ENCODE results near the gene VAT1. TPM values are rescaled to one million over a fixed set of nuclear protein-coding genes. Genes with fewer than 3 reads are reported as not detected.

The VAT1 gene
- total and polyA plus RNA-seq, 9 of the 15 experiments (the other 6 are each of a cell fraction or from before 2014, with no cell fraction given), result 29.4 to 153 (median 66.7) TPM

DNA sequence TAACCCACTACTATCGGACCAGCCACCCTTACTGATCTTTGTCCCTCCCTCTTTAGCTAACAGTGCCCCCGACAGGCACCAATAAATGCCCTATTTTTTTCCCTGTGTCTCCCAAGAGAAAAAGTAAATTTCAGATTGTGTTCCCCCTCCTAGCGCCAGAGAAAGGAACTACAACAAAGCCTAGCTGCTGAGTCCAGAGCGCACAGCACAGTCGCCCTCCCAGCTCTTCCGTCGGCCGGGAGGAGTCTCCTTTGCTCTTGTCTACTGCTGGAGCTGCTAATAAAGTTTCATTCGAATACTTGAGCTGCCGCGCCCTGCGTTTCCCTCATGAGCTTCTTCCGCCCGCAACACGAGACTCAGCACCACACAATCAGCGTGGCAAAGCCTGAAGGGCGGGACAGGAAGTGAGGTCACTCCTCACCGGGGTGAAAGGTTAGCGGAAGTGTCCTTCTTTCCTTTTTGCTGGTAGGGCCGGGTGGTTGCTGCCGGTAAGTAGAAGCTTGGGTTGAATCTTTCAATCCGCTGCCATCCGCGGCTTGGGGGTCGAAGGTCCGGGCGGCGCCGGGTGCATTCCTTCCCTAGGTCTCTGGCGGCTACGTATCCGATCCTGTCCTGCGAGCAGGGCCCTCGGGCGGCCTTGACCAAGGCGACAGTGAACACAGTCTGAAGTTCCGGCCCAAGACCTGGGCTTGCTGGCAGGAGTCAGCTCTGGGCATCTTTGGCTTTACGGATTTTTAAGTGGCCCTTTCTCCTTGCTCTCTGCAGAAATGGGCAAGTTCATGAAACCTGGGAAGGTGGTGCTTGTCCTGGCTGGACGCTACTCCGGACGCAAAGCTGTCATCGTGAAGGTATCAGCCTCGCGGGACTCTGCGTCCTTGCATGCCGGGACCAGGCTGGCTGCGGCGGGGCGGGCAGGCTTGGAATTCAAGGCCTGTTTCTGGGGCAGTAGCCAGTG lies 23.9 kb downstream of the VAT1 start, which contains the start of gene RPL27 (continued):
- no peak for TF ChIP-seq CTCFL (IDR thresholded peaks at IDR 0.05; ENCODE audit: borderline replicate concordance, insufficient read depth, low read depth, low read length, poor library complexity, severe bottlenecking)
- TF ChIP-seq NR1H2 (CRISPR knock-in tag; IDR thresholded peaks at IDR 0.05), result no peak
- 0 out of 2 replicates have a peak, but pooled peaks have one; percentile 24 for TF ChIP-seq KAT7 (CRISPR knock-in tag; IDR thresholded peaks at IDR 0.05; ENCODE audit: borderline replicate concordance)
- TF ChIP-seq, protein P1, sequence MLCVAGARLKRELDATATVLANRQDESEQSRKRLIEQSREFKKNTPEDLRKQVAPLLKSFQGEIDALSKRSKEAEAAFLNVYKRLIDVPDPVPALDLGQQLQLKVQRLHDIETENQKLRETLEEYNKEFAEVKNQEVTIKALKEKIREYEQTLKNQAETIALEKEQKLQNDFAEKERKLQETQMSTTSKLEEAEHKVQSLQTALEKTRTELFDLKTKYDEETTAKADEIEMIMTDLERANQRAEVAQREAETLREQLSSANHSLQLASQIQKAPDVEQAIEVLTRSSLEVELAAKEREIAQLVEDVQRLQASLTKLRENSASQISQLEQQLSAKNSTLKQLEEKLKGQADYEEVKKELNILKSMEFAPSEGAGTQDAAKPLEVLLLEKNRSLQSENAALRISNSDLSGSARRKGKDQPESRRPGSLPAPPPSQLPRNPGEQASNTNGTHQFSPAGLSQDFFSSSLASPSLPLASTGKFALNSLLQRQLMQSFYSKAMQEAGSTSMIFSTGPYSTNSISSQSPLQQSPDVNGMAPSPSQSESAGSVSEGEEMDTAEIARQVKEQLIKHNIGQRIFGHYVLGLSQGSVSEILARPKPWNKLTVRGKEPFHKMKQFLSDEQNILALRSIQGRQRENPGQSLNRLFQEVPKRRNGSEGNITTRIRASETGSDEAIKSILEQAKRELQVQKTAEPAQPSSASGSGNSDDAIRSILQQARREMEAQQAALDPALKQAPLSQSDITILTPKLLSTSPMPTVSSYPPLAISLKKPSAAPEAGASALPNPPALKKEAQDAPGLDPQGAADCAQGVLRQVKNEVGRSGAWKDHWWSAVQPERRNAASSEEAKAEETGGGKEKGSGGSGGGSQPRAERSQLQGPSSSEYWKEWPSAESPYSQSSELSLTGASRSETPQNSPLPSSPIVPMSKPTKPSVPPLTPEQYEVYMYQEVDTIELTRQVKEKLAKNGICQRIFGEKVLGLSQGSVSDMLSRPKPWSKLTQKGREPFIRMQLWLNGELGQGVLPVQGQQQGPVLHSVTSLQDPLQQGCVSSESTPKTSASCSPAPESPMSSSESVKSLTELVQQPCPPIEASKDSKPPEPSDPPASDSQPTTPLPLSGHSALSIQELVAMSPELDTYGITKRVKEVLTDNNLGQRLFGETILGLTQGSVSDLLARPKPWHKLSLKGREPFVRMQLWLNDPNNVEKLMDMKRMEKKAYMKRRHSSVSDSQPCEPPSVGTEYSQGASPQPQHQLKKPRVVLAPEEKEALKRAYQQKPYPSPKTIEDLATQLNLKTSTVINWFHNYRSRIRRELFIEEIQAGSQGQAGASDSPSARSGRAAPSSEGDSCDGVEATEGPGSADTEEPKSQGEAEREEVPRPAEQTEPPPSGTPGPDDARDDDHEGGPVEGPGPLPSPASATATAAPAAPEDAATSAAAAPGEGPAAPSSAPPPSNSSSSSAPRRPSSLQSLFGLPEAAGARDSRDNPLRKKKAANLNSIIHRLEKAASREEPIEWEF (CRISPR knock-in tag; IDR thresholded peaks at IDR 0.05), result no peak
- TF ChIP-seq ZNF311 (CRISPR knock-in tag; IDR thresholded peaks at IDR 0.05), result no peak
- no peak for TF ChIP-seq HOXB6 (CRISPR knock-in tag; IDR thresholded peaks at IDR 0.05; ENCODE audit: borderline replicate concordance)
- peak; percentile 78 for TF ChIP-seq CHD2 (IDR thresholded peaks at IDR 0.05; ENCODE audit: low read depth, low read length)
- no peak for TF ChIP-seq PHTF2 (CRISPR knock-in tag; IDR thresholded peaks at IDR 0.05)
- no peak for TF ChIP-seq FOXP1 (CRISPR knock-in tag; IDR thresholded peaks at IDR 0.05)
- TF ChIP-seq ZNF134 (CRISPR knock-in tag; conservative IDR thresholded peaks at IDR 0.05), result no peak
- peak; percentile 55 for TF ChIP-seq HMGN3 (IDR thresholded peaks at IDR 0.05; ENCODE audit: borderline replicate concordance, extremely low read depth, insufficient read length, low read depth, low read length)
- peak; percentile 64; the same call in 1 of the 2 replicates for TF ChIP-seq RNF2 (IDR thresholded peaks at IDR 0.05)
- peak; percentile 77 for TF ChIP-seq RBM39 (optimal IDR thresholded peaks at IDR 0.05; ENCODE audit: low read depth, low read length)
- TF ChIP-seq, protein P2, sequence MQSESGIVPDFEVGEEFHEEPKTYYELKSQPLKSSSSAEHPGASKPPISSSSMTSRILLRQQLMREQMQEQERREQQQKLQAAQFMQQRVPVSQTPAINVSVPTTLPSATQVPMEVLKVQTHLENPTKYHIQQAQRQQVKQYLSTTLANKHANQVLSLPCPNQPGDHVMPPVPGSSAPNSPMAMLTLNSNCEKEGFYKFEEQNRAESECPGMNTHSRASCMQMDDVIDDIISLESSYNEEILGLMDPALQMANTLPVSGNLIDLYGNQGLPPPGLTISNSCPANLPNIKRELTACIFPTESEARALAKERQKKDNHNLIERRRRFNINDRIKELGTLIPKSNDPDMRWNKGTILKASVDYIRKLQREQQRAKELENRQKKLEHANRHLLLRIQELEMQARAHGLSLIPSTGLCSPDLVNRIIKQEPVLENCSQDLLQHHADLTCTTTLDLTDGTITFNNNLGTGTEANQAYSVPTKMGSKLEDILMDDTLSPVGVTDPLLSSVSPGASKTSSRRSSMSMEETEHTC (IDR thresholded peaks at IDR 0.05), result peak; percentile 90; the same call in 1 of the 2 replicates
- TF ChIP-seq XRCC5 (IDR thresholded peaks at IDR 0.05; ENCODE audit: low read depth, low read length), result peak; percentile 91
- TF ChIP-seq TRIM25 (IDR thresholded peaks at IDR 0.05; ENCODE audit: borderline replicate concordance), result no peak

Measured in K562 (cell line).